GM12874 (cell line): ENCODE measurements around the gene SMIM32.

Experiments
- TF ChIP-seq, protein P1 (sequence below): IDR thresholded peaks from 2 replicates; pipeline ENCODE4 v1.5.1; 2011; ENCODE audit warnings: low read depth, mild to moderate bottlenecking, control low read depth, low read length, moderate library complexity; ENCODE audit not compliant: insufficient read depth

SMIM32 gene

DNA sequence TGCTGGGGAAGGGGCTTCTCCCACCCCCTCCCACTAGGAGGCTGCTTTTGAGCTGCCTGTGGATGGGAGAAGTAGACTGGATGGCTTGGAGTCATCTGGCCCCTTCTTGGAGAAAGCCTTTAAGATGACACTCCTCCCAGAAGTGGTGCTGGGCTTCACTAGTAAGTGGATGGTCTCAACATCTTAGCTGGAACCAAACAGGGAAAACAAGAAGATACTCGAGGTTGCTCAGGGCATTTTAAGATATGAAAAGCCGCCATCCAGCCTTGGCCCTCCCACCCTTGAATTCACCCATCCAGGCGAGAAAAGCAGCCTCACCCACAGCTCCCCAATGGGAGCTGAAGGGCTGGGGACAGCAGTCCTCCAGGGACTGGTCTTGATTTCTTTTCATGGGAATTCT lies 7.8 kb upstream of the SMIM32 start:
- TF ChIP-seq, protein P1, sequence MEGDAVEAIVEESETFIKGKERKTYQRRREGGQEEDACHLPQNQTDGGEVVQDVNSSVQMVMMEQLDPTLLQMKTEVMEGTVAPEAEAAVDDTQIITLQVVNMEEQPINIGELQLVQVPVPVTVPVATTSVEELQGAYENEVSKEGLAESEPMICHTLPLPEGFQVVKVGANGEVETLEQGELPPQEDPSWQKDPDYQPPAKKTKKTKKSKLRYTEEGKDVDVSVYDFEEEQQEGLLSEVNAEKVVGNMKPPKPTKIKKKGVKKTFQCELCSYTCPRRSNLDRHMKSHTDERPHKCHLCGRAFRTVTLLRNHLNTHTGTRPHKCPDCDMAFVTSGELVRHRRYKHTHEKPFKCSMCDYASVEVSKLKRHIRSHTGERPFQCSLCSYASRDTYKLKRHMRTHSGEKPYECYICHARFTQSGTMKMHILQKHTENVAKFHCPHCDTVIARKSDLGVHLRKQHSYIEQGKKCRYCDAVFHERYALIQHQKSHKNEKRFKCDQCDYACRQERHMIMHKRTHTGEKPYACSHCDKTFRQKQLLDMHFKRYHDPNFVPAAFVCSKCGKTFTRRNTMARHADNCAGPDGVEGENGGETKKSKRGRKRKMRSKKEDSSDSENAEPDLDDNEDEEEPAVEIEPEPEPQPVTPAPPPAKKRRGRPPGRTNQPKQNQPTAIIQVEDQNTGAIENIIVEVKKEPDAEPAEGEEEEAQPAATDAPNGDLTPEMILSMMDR, result no peak

DNA sequence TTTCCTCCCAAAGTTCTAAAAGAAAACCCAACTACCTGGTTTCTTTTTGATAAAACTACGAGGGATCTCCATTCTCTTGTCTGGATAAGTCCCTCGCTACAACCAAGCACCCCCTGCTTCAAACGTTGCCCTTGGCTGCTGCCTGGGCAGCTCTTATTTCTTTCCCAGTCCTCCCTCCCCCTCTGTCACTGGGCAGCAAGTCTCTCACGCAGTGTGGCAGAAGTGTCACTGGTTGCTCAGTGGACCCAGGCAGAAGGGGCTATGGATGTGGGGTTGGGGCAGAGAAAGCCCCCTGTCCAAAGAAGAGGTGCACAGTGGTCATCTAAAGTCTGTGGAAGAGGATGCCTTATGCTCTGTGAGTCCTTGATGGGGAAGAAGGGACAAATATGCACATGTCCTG lies 7.2 kb upstream of the SMIM32 start:
- TF ChIP-seq, protein P1, result no peak

DNA sequence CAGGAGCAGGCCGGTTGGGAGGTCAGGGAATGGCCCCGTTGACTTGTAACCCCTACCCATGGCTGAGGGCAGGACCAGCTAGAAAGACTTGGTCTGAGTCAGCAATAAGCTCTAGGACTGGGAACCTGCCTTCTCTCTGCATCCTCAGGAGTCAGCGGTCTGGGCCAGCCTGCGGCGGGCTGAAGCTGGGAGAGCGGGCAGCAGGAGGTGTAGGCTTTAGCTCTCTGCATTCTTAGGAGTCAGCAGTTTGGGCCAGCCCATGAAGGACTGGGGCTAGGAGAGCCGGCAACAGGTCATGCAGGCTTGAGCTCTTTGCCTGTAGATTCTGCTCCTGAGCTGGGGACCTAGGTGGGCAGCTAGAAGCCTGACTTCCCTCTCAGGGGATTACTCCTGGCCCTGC lies 6.4 kb upstream of the SMIM32 start:
- TF ChIP-seq, protein P1, result no peak

DNA sequence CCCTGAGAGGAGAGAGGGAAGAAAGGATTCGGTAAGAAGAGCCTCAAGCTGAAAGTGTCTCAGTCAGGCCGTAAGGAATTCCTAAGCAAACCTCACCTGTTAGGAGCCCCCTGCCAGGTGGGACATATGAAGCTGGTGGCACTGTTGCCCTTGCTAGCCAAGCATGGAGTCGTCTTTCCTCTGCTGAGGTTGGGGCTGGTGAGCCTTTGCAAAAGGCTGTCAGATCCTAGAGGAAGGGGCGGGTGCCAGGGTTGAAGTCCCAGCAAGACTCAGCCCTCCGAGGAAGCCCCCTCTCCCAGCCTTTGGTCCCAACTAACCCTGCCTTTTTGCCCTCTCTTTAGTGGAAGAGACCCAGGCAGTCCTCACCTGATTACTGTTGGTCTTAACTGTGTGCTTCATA lies 5.5 kb upstream of the SMIM32 start:
- TF ChIP-seq, protein P1, result no peak

DNA sequence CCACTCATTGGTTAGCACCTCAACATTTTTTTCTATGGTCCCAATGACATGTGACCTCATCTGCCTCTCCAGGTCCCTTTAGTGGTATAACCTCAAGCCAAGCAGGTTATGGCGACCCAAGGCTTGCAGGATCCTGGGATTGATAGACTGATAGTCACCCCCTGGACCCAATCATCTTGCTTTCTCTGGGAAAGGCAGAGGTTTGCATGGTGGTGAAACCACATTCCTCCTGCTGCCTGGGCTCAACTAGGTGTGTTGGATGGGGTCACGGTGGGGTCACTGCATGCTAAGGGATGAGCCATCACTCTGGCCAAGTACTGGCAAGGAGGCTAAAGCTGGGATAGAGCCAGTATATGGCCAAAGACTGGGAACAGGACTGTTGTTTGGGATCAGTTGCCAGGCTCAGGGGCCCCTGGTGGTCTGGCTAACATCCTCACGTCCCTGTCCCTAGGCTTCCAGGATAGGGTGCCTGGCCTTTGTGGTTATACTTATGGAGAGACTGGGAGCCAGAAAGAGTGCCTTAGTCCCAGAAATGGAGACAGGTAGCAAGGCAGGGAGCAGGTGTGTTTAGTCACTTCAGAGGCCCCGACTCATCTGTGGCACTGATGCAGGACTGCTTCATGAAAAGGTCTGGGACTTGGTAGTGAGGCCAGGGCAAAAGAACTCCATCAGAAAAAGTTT lies 4.6 kb upstream of the SMIM32 start:
- TF ChIP-seq, protein P1, result no peak

DNA sequence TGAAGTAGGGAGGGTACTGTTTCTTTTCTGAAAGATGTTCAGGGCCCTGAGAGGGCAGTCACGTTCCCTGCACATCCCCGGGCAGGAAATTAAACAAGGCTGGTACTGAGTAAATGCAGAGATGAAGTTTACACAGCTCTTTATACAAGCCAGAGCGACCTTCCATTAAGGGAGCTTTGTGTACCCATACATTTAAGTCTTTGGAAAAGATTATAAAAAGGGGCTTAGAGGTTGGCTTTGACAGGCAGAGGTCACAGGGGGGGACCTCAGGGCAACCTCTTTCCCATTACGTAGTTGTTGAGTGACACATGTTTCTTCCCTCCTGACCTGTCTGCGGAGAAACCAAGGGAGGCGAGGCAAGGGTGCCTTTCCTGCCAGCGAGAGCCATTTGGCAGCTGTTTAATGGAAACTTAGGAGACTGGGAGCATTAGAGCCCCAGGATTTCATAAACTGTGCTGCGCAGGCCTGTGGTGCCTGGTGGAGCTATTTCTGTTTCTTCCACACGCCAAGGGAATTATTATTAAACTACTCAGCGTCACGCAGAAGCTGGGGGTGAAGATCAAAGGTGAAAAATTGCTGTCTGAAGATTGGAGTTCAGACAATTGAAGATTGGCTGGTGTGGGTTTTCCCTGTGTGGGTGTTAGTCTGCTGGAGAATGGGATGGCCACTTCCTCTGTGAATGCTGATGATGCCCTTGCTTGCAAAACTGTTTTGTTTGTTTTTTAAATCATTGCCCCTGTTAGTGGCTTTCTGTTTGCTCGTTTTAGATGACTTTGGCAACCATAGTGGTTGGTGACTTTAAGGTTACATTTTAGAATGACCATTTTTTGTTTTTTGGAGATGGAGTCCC lies 3.2 kb upstream of the SMIM32 start:
- TF ChIP-seq, protein P1, result no peak

DNA sequence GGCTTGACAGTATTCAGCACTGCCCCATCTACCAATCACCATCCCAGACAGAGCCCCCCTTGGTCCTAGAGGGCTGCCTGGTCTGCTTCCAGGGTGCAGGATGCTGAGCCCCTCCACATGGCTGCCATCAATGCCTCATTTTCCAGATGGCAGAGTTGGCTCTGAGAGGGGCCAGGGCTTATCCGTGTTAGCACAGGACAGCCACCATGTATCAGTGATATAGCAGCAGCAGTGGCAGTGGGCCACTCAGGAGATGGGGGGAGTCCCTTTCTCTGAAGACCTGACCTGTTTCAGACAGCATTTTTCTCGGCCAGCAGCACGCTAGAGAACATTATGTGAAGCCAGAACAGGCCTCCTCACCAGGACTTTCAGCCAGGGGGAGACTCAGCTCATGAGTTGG lies 1.6 kb upstream of the SMIM32 start:
- TF ChIP-seq, protein P1, result no peak
